K562 (cell line): ENCODE results near the gene SEMA6C. TPM values are rescaled to one million over a fixed set of nuclear protein-coding genes. Genes with fewer than 3 reads are reported as not detected.

Experiments used
- GABPB1 ChIP-seq: sonication (generic); formaldehyde crosslinking; IDR thresholded peaks from 2 replicates; pipeline ENCODE4 v1.8.0; 2022; ENCODE audit warnings: mild to moderate bottlenecking, missing genetic modification reagents
- NR2C2 ChIP-seq, 2 experiments: fragments of 200-800 bp in 1 of 2; sonication (Bioruptor generic) in 1 of 2; sonication (generic) in 1 of 2; formaldehyde crosslinking in 1 of 2; IDR thresholded peaks; 2 replicates each; pipeline versions ENCODE4 v1.6.1 to v1.8.0; 2016 to 2022; ENCODE audit warnings: mild to moderate bottlenecking in 1 of 2, missing compliant biosample characterization in 1 of 2, missing genetic modification characterization in 1 of 2, missing genetic modification reagents in 1 of 2
- polyA plus RNA-seq, 8 experiments: library from polyadenylated mRNA; depleted of rRNA in 4 of 8; stranded (reverse) in 5 of 8; unstranded in 3 of 8; fragments of >200 nt; fragmentation: Nextera tagmentation in 2 of 8; fragmentation: Illumina TruSeq in 1 of 8; extraction: Ambion mirVana in 2 of 8; extraction: Trizol in 1 of 8; gene quantifications; 2 replicates each; pipeline versions ENCODE4 v1.2.1 to v1.2.3, GENCODE V29; 2011 to 2014; ENCODE audit warnings: inconsistent platforms in 1 of 8, missing spikeins in 1 of 8
- total RNA-seq, 7 experiments: library from RNA; depleted of rRNA in 6 of 7; stranded (reverse); fragments of >200 nt in 6 of 7; fragmentation: Illumina TruSeq in 2 of 7; extraction: Trizol in 2 of 7; gene quantifications; 2 replicates each; pipeline versions ENCODE4 v1.2.1 to v1.2.3, GENCODE V29; 2011 to 2021; ENCODE audit warnings: low replicate concordance in 1 of 7
- TF ChIP-seq, protein P1 (sequence below): fragments of 450-650 bp; IDR thresholded peaks from 2 replicates; pipeline ENCODE4 v1.6.1; 2016; ENCODE audit warnings: borderline replicate concordance
- TF ChIP-seq, protein P2 (sequence below): fragments of 450-650 bp; IDR thresholded peaks from 2 replicates; pipeline ENCODE4 v1.6.1; 2016; ENCODE audit warnings: mild to moderate bottlenecking, moderate library complexity
- TF ChIP-seq, protein P3 (sequence below): fragments of 450-650 bp; IDR thresholded peaks from 2 replicates; pipeline ENCODE4 v1.6.1; 2016; ENCODE audit warnings: antibody characterized with exemption

SEMA6C gene
- total and polyA plus RNA-seq, 9 of the 15 experiments (the other 6 are each of a cell fraction or from before 2014, with no cell fraction given) = 0.03 to 4.6 (median 0.95) TPM

DNA sequence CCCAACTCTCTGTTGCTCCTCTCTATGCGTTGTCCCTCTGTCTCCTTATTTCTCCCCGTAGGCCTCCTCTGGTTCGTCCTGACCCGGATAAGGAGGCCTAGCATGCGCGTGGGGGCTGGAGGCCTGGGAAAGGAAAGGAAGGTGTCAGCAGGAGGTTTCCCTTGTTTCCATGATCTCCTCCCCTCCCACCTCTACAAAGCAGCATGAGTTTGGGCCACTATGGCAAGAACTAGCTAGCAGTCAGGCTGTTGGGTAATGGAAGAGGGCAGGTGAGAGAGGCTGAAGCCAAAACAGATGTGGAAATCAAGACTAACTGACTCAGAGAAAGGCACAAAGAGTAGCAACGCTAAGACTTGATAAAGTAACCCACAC, 687 bp upstream of the SEMA6C start (continued):
- TF ChIP-seq, protein P1, sequence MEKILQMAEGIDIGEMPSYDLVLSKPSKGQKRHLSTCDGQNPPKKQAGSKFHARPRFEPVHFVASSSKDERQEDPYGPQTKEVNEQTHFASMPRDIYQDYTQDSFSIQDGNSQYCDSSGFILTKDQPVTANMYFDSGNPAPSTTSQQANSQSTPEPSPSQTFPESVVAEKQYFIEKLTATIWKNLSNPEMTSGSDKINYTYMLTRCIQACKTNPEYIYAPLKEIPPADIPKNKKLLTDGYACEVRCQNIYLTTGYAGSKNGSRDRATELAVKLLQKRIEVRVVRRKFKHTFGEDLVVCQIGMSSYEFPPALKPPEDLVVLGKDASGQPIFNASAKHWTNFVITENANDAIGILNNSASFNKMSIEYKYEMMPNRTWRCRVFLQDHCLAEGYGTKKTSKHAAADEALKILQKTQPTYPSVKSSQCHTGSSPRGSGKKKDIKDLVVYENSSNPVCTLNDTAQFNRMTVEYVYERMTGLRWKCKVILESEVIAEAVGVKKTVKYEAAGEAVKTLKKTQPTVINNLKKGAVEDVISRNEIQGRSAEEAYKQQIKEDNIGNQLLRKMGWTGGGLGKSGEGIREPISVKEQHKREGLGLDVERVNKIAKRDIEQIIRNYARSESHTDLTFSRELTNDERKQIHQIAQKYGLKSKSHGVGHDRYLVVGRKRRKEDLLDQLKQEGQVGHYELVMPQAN = 0 out of 2 replicates have a peak, but pooled peaks have one; percentile 20
- TF ChIP-seq GABPB1 (CRISPR knock-in tag) = 0 out of 2 replicates have a peak, but pooled peaks have one; percentile 2
- TF ChIP-seq, protein P2, sequence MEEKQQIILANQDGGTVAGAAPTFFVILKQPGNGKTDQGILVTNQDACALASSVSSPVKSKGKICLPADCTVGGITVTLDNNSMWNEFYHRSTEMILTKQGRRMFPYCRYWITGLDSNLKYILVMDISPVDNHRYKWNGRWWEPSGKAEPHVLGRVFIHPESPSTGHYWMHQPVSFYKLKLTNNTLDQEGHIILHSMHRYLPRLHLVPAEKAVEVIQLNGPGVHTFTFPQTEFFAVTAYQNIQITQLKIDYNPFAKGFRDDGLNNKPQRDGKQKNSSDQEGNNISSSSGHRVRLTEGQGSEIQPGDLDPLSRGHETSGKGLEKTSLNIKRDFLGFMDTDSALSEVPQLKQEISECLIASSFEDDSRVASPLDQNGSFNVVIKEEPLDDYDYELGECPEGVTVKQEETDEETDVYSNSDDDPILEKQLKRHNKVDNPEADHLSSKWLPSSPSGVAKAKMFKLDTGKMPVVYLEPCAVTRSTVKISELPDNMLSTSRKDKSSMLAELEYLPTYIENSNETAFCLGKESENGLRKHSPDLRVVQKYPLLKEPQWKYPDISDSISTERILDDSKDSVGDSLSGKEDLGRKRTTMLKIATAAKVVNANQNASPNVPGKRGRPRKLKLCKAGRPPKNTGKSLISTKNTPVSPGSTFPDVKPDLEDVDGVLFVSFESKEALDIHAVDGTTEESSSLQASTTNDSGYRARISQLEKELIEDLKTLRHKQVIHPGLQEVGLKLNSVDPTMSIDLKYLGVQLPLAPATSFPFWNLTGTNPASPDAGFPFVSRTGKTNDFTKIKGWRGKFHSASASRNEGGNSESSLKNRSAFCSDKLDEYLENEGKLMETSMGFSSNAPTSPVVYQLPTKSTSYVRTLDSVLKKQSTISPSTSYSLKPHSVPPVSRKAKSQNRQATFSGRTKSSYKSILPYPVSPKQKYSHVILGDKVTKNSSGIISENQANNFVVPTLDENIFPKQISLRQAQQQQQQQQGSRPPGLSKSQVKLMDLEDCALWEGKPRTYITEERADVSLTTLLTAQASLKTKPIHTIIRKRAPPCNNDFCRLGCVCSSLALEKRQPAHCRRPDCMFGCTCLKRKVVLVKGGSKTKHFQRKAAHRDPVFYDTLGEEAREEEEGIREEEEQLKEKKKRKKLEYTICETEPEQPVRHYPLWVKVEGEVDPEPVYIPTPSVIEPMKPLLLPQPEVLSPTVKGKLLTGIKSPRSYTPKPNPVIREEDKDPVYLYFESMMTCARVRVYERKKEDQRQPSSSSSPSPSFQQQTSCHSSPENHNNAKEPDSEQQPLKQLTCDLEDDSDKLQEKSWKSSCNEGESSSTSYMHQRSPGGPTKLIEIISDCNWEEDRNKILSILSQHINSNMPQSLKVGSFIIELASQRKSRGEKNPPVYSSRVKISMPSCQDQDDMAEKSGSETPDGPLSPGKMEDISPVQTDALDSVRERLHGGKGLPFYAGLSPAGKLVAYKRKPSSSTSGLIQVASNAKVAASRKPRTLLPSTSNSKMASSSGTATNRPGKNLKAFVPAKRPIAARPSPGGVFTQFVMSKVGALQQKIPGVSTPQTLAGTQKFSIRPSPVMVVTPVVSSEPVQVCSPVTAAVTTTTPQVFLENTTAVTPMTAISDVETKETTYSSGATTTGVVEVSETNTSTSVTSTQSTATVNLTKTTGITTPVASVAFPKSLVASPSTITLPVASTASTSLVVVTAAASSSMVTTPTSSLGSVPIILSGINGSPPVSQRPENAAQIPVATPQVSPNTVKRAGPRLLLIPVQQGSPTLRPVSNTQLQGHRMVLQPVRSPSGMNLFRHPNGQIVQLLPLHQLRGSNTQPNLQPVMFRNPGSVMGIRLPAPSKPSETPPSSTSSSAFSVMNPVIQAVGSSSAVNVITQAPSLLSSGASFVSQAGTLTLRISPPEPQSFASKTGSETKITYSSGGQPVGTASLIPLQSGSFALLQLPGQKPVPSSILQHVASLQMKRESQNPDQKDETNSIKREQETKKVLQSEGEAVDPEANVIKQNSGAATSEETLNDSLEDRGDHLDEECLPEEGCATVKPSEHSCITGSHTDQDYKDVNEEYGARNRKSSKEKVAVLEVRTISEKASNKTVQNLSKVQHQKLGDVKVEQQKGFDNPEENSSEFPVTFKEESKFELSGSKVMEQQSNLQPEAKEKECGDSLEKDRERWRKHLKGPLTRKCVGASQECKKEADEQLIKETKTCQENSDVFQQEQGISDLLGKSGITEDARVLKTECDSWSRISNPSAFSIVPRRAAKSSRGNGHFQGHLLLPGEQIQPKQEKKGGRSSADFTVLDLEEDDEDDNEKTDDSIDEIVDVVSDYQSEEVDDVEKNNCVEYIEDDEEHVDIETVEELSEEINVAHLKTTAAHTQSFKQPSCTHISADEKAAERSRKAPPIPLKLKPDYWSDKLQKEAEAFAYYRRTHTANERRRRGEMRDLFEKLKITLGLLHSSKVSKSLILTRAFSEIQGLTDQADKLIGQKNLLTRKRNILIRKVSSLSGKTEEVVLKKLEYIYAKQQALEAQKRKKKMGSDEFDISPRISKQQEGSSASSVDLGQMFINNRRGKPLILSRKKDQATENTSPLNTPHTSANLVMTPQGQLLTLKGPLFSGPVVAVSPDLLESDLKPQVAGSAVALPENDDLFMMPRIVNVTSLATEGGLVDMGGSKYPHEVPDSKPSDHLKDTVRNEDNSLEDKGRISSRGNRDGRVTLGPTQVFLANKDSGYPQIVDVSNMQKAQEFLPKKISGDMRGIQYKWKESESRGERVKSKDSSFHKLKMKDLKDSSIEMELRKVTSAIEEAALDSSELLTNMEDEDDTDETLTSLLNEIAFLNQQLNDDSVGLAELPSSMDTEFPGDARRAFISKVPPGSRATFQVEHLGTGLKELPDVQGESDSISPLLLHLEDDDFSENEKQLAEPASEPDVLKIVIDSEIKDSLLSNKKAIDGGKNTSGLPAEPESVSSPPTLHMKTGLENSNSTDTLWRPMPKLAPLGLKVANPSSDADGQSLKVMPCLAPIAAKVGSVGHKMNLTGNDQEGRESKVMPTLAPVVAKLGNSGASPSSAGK = peak; percentile 62
- no peak for TF ChIP-seq NR2C2 (CRISPR knock-in tag; IDR thresholded peaks at IDR 0.05)
- peak; percentile 44; the same call in 1 of the 2 replicates for TF ChIP-seq NR2C2 (tag; IDR thresholded peaks at IDR 0.05)
- TF ChIP-seq, protein P3, sequence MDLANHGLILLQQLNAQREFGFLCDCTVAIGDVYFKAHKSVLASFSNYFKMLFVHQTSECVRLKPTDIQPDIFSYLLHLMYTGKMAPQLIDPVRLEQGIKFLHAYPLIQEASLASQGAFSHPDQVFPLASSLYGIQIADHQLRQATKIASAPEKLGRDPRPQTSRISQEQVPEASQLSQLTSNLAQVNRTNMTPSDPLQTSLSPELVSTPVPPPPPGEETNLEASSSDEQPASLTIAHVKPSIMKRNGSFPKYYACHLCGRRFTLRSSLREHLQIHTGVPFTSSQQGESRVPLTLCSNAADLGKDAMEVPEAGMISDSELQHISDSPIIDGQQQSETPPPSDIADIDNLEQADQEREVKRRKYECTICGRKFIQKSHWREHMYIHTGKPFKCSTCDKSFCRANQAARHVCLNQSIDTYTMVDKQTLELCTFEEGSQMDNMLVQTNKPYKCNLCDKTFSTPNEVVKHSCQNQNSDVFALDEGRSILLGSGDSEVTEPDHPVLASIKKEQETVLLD = 0 out of 2 replicates have a peak, but pooled peaks have one; percentile 37
